K562 (cell line): ENCODE results near the gene IRX3.

Experiments
- ATF2 ChIP-seq: sonication (generic); formaldehyde crosslinking; IDR thresholded peaks from 2 replicates; pipeline ENCODE4 v1.8.1; 2022; ENCODE audit warnings: missing genetic modification reagents
- ATF3 ChIP-seq, 2 experiments: fragments of 450-650 bp in 1 of 2; sonication (generic) in 1 of 2; formaldehyde crosslinking in 1 of 2; IDR thresholded peaks in 1 of 2; conservative IDR thresholded peaks in 1 of 2; 2 replicates each; pipeline versions ENCODE4 v1.6.1 to v1.8.1; 2016 to 2023; ENCODE audit warnings: mild to moderate bottlenecking in 2 of 2, moderate library complexity in 2 of 2, inconsistent platforms in 1 of 2, missing genetic modification reagents in 1 of 2
- C11orf30 ChIP-seq: fragments of 450-650 bp; IDR thresholded peaks from 2 replicates; pipeline ENCODE4 v1.6.1; 2016; ENCODE audit warnings: low read depth, mild to moderate bottlenecking
- CREB1 ChIP-seq, 2 experiments: sonication (generic) in 1 of 2; formaldehyde crosslinking in 1 of 2; IDR thresholded peaks; 2 replicates each; pipeline versions ENCODE4 v1.6.1 to v1.8.0; 2012 to 2022; ENCODE audit warnings: inconsistent platforms in 1 of 2, mild to moderate bottlenecking in 1 of 2, missing genetic modification reagents in 1 of 2, moderate library complexity in 1 of 2
- CTCF ChIP-seq, 3 experiments: IDR thresholded peaks in 2 of 3; conservative IDR thresholded peaks in 1 of 3; 2 replicates each; pipeline ENCODE4 v1.5.1; 2011 to 2012; ENCODE audit warnings: low read length in 3 of 3, mild to moderate bottlenecking in 3 of 3, control low read depth in 2 of 3, improper control_type of control experiment in 1 of 3, inconsistent platforms in 1 of 3, low read depth in 1 of 3, mixed read lengths in 1 of 3, moderate library complexity in 1 of 3; ENCODE audit not compliant: insufficient read depth in 2 of 3
- FOXP4 ChIP-seq: sonication (generic); formaldehyde crosslinking; IDR thresholded peaks from 2 replicates; pipeline ENCODE4 v1.8.0; 2022; ENCODE audit warnings: mild to moderate bottlenecking, missing genetic modification reagents, borderline replicate concordance
- HCFC1 ChIP-seq: IDR thresholded peaks from 2 replicates; pipeline ENCODE4 v1.6.1; 2012; ENCODE audit warnings: low read depth, low read length, improper control_type of control experiment
- MLX ChIP-seq, 2 experiments: fragments of 450-650 bp in 1 of 2; sonication (generic) in 1 of 2; formaldehyde crosslinking; conservative IDR thresholded peaks; 2 replicates each; pipeline versions ENCODE4 v1.4.0 to v1.8.1; 2020 to 2022; ENCODE audit warnings: mild to moderate bottlenecking in 1 of 2, missing genetic modification reagents in 1 of 2
- ZKSCAN8 ChIP-seq: fragments of 200-800 bp; sonication (Bioruptor generic); IDR thresholded peaks from 2 replicates; pipeline ENCODE4 v1.6.1; 2016; ENCODE audit warnings: missing genetic modification characterization, missing compliant biosample characterization
- ZNF76 ChIP-seq: fragments of 250-450 bp; sonication (Bioruptor Pico); IDR thresholded peaks from 2 replicates; pipeline ENCODE4 v1.4.0; 2020; ENCODE audit warnings: mild to moderate bottlenecking, moderate library complexity, borderline replicate concordance

GRCh38 chr16:54327609-54328008 is 41.0 kb upstream of the IRX3 start:
- TF ChIP-seq ZKSCAN8 (CRISPR knock-in tag) (no peak), HCFC1 (no peak), CTCF (IDR thresholded peaks at IDR 0.05 in 2 of 3, conservative IDR thresholded peaks at IDR 0.05 in 1 of 3; ENCODE audit: insufficient read depth in 2 of 3, low read depth in 1 of 3, low read length in 3 of 3) (no peak), ATF3 (IDR thresholded peaks at IDR 0.05) (no peak), ATF3 (CRISPR knock-in tag; conservative IDR thresholded peaks at IDR 0.05) (no peak), MLX (CRISPR knock-in tag; conservative IDR thresholded peaks at IDR 0.05) (no peak), FOXP4 (CRISPR knock-in tag) (no peak), ATF2 (CRISPR knock-in tag) (no peak), C11orf30 (no peak), CREB1 (IDR thresholded peaks at IDR 0.05) (no peak), CREB1 (CRISPR knock-in tag; IDR thresholded peaks at IDR 0.05) (no peak), ZNF76 (CRISPR knock-in tag) (no peak)
